HG03196 (cell line): Measurements from ENCODE around the gene C11orf52.
"Not testable (repeated sequence)": the region's sequence is repeated elsewhere in the genome, so short reads cannot be mapped to it uniquely, and the experiment has no call there.

ENCODE experiments used
- ATAC-seq: cut with Tn5 transposase; IDR thresholded peaks from one replicate; pipeline ENCODE4 v1.9.1; 2021; ENCODE audit not compliant: unreplicated experiment

C11orf52 gene

GRCh38 chr11:111912535-111912934, 6.2 kb upstream of the C11orf52 start, which contains the start of gene HSPB2:
TSS of gene HSPB2 (plus strand) at chr11:111912734. CDS start at chr11:111912830, 96 bp downstream.
- no peak for ATAC-seq

GRCh38 chr11:111913031-111913861, 5.5 kb upstream of the C11orf52 start:
- ATAC-seq, result no peak

GRCh38 chr11:111913997-111914396, 4.7 kb upstream of the C11orf52 start:
- no peak for ATAC-seq

GRCh38 chr11:111916768-111917167, 1.9 kb upstream of the C11orf52 start:
- no peak for ATAC-seq

- ATAC-seq, result no peak
Measured at GRCh38 chr11:111917312-111917711, 1.4 kb upstream of the C11orf52 start.

GRCh38 chr11:111917788-111918187, 925 bp upstream of the C11orf52 start:
- ATAC-seq, result no peak

- ATAC-seq, result no peak
Measured at GRCh38 chr11:111920908-111921307, 2.2 kb downstream of the C11orf52 start.

- ATAC-seq, result no peak
Measured at GRCh38 chr11:111921541-111922230, 3.0 kb downstream of the C11orf52 start.

GRCh38 chr11:111922803-111923202, 4.1 kb downstream of the C11orf52 start:
- ATAC-seq, result no peak

- ATAC-seq, result no peak
Measured at GRCh38 chr11:111923351-111923788, 4.7 kb downstream of the C11orf52 start.

GRCh38 chr11:111923951-111924350, 5.2 kb downstream of the C11orf52 start:
- ATAC-seq, result no peak

- ATAC-seq, result no peak
Measured at GRCh38 chr11:111925953-111926352, 7.2 kb downstream of the C11orf52 start.

GRCh38 chr11:111926505-111927391, 8.0 kb downstream of the C11orf52 start:
- peak; percentile 93 for ATAC-seq

GRCh38 chr11:111930472-111930871, 11.8 kb downstream of the C11orf52 start:
- ATAC-seq, result no peak

GRCh38 chr11:111932611-111932950, 13.9 kb downstream of the C11orf52 start:
- ATAC-seq, result no peak

- not testable (repeated sequence) for ATAC-seq
Measured at GRCh38 chr11:111933176-111933575, 14.5 kb downstream of the C11orf52 start.

GRCh38 chr11:111933872-111934271, 15.2 kb downstream of the C11orf52 start:
- no peak for ATAC-seq

- ATAC-seq, result no peak
Measured at GRCh38 chr11:111934306-111934705, 15.6 kb downstream of the C11orf52 start.

- ATAC-seq, result no peak
Measured at GRCh38 chr11:111935317-111936039, 16.8 kb downstream of the C11orf52 start.

- no peak for ATAC-seq
Measured at GRCh38 chr11:111936040-111936540, 17.4 kb downstream of the C11orf52 start.

GRCh38 chr11:111937461-111937769, 18.7 kb downstream of the C11orf52 start:
- ATAC-seq, result no peak
